Esophagus muscularis mucosa (tissue), 4 donors: Measurements from ENCODE around the gene RBMS3. TPM values are rescaled to one million over a fixed set of nuclear protein-coding genes. Genes with fewer than 3 reads are reported as not detected.
"Not testable (repeated sequence)": the region's sequence is repeated elsewhere in the genome, so short reads cannot be mapped to it uniquely, and the experiment has no call there.

Experiments used
- DNase-seq: peaks from one replicate; pipeline ENCODE4 v3.0.0-alpha.2; 2017; ENCODE audit errors: extremely low spot score
- H3K27ac ChIP-seq, 4 donors: fragments of 200-600 bp; sonication (generic); replicated peaks in 1 of 4; 1 replicate in 3 of 4; 2 replicates in 1 of 4; pipeline ENCODE4 v1.5.1; 2016 to 2019; ENCODE audit warnings: mild to moderate bottlenecking in 1 of 4
- H3K27me3 ChIP-seq, 4 donors: fragments of 200-600 bp; sonication (generic); one replicate each; pipeline versions ENCODE4 v1.5.1 to v1.6.0; 2016 to 2019
- H3K36me3 ChIP-seq, 4 donors: fragments of 200-600 bp; sonication (generic); one replicate each; pipeline ENCODE4 v1.5.1; 2016 to 2019
- H3K4me1 ChIP-seq, 4 donors: fragments of 200-600 bp; sonication (generic); one replicate each; pipeline ENCODE4 v1.5.1; 2016 to 2019
- H3K4me3 ChIP-seq, 4 donors: fragments of 200-600 bp; sonication (generic); 1 replicate in 2 of 4; 2 replicates in 2 of 4; pipeline ENCODE4 v1.5.1; 2016 to 2019; ENCODE audit warnings: mild to moderate bottlenecking in 4 of 4, moderate library complexity in 1 of 4
- H3K9me3 ChIP-seq, 4 donors: fragments of 200-600 bp; sonication (generic); 1 replicate in 3 of 4; 2 replicates in 1 of 4; pipeline ENCODE4 v1.5.1; 2016 to 2019
- CTCF ChIP-seq, 3 experiments: fragments of 200-600 bp in 2 of 3; fragments of 450-650 bp in 1 of 3; sonication (generic) in 2 of 3; IDR thresholded peaks; one replicate each; pipeline ENCODE4 v1.5.1; 2017 to 2019; ENCODE audit warnings: antibody characterized with exemption in 3 of 3, mild to moderate bottlenecking in 2 of 3, moderate library complexity in 1 of 3
- EP300 ChIP-seq: sonication (generic); formaldehyde crosslinking; IDR thresholded peaks from one replicate; pipeline ENCODE4 v1.6.1; 2017; ENCODE audit warnings: antibody characterized with exemption
- POLR2A ChIP-seq: fragments of 450-650 bp; IDR thresholded peaks from one replicate; pipeline ENCODE4 v1.6.1; 2017; ENCODE audit warnings: antibody characterized with exemption, moderate library complexity, mild to moderate bottlenecking, low read depth
- POLR2AphosphoS5 ChIP-seq, 2 donors: sonication (generic); formaldehyde crosslinking; IDR thresholded peaks; one replicate each; pipeline ENCODE4 v1.6.1; 2017; ENCODE audit warnings: antibody characterized with exemption in 2 of 2
- WGBS: methylation state at CpG from one replicate; pipeline ENCODE4 v1.1.5; 2018; 5-methylcytosine and 5-hydroxymethylcytosine counted together
- intact Hi-C: fragments of 100-400 bp; cut with DNase I; formaldehyde crosslinking; loops from one replicate; pipeline ENCODE4 v1.15.1; 2023
- total RNA-seq, 4 donors: library from RNA; depleted of rRNA; stranded (reverse); fragments of >200 nt; gene quantifications; one replicate each; pipeline versions ENCODE4 v1.1.0 to v1.2.1, GENCODE V29; 2016

Gene RBMS3
- total RNA-seq, 4 donors from 2014 or later, result 53.0 to 81.5 (median 61.2) TPM

GRCh38 chr3:29796808-29797207 lies 515.9 kb downstream of the RBMS3 start:
- TF ChIP-seq POLR2AphosphoS5 (IDR thresholded peaks at IDR 0.05), result no peak
- TF ChIP-seq EP300, result no peak
- TF ChIP-seq CTCF (IDR thresholded peaks at IDR 0.05), result no peak
- TF ChIP-seq POLR2A, result no peak
- Histone ChIP-seq H3K9me3 (no peaks in the 10 kb centered on the region), H3K27me3 (no peaks in the 10 kb centered on the region), H3K4me1 (no peaks in the 10 kb centered on the region), H3K27ac (no peak overlapping the region), H3K4me3 (no peak overlapping the region), H3K36me3 (no peaks in the 10 kb centered on the region)
- DNase-seq, result no peak
- intact Hi-C loops, result no loop called here
- WGBS, result 99% methylated on average over 8 of the region's 8 CpGs

GRCh38 chr3:29802057-29802456 lies 521.2 kb downstream of the RBMS3 start:
- Histone ChIP-seq H3K27ac (no peak overlapping the region), H3K9me3 (no peaks in the 10 kb centered on the region), H3K36me3 (no peaks in the 10 kb centered on the region), H3K27me3 (no peaks in the 10 kb centered on the region), H3K4me1 (no peaks in the 10 kb centered on the region), H3K4me3 (no peak overlapping the region)
- no peak for DNase-seq
- no peak for TF ChIP-seq EP300
- TF ChIP-seq POLR2AphosphoS5 (IDR thresholded peaks at IDR 0.05), result no peak
- no peak for TF ChIP-seq CTCF (IDR thresholded peaks at IDR 0.05)
- TF ChIP-seq POLR2A, result no peak
- WGBS, result 90% methylated on average over 4 of the region's 4 CpGs
- intact Hi-C loops, result no loop called here

GRCh38 chr3:29804044-29804443 lies 523.2 kb downstream of the RBMS3 start:
- intact Hi-C loops, result no loop called here
- no peaks in the 10 kb centered on the region for H3K36me3 ChIP-seq
- H3K9me3 ChIP-seq, result no peaks in the 10 kb centered on the region
- H3K27me3 ChIP-seq, result no peaks in the 10 kb centered on the region
- H3K4me3 ChIP-seq, result no peak overlapping the region
- H3K27ac ChIP-seq, result no peak overlapping the region
- DNase-seq, result no peak
- TF ChIP-seq EP300, result no peak
- no peak for TF ChIP-seq POLR2A
- no peak for TF ChIP-seq POLR2AphosphoS5 (IDR thresholded peaks at IDR 0.05)
- TF ChIP-seq CTCF (IDR thresholded peaks at IDR 0.05), result no peak
- no peaks in the 10 kb centered on the region for H3K4me1 ChIP-seq

- no peak for DNase-seq
- WGBS, result 95% methylated on average over 1 of the region's 1 CpG
- H3K4me1 ChIP-seq, result no peaks in the 10 kb centered on the region
- no peak overlapping the region for H3K27ac ChIP-seq
- intact Hi-C loops, result no loop called here
- H3K36me3 ChIP-seq, result no peaks in the 10 kb centered on the region
- no peaks in the 10 kb centered on the region for H3K27me3 ChIP-seq
- no peaks in the 10 kb centered on the region for H3K9me3 ChIP-seq
- no peak overlapping the region for H3K4me3 ChIP-seq
- TF ChIP-seq EP300 (no peak), CTCF (IDR thresholded peaks at IDR 0.05) (no peak), POLR2AphosphoS5 (IDR thresholded peaks at IDR 0.05) (no peak)
Measured at GRCh38 chr3:29805757-29806156, 524.9 kb downstream of the RBMS3 start.

GRCh38 chr3:29808324-29808723 lies 527.5 kb downstream of the RBMS3 start:
- H3K27ac ChIP-seq, DNase-seq, H3K27me3 ChIP-seq, H3K4me1 ChIP-seq, intact Hi-C loops, H3K4me3 ChIP-seq, H3K9me3 ChIP-seq, H3K36me3 ChIP-seq: not testable (repeated sequence)
- 84% methylated on average over 3 of the region's 3 CpGs for WGBS
